ENCODE data around the gene NTN3. TPM values are rescaled to one million over a fixed set of nuclear protein-coding genes. Genes with fewer than 3 reads are reported as not detected.

Gene NTN3
- total and polyA plus RNA-seq, 12 donors = 0.16 to 1.5 (median 0.32) TPM; not detected in 3

DNA sequence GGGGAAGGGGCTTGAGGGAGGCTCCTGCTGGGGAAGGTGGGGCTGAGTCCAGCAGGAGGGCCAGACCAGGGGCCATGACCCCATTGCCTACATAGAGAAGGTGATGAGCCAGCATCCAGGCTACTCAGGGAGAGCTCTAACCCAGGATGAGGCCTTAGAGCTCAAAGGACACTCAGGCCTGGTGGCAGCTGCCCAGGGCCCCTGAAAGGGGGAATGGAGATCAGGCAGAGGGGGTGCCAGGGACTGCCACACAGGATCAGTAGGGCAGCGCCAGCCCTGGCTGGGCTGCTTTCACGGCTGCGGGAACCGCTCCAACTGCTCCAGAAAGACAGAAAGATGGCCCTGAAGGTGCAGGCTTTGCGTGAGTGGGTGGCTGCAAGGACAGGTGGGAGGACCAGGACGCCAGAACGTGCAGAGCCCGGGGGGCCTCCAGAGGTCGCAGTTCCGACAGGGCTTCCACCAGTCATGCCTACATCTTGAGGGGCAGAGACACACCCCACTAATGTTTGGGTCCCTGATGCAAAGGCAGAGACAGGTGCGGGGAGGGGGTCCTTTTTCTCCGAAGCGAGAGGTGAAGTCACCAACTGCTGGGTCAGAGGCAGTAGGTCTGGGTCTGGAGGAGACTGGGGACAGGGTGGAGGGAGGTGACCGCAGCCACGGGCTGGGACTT is 41.8 kb downstream of the NTN3 start:
- no peaks in the 10 kb centered on the region for H3K36me3 ChIP-seq (replicated peaks in 1 of 2)
- 21 to 34% (median 24%) methylated on average over 7 to 15 of the region's 15 CpGs for WGBS, 4 donors
- TF ChIP-seq POLR2A (IDR thresholded peaks at IDR 0.05) = no peak
- TF ChIP-seq CTCF (IDR thresholded peaks at IDR 0.05) = peak in 1 of 6 experiments; percentile 4
- peaks cover 29 to 46% of the 10 kb centered on the region in 2 donors for H3K4me1 ChIP-seq (replicated peaks in 1 of 2)
- intact Hi-C loops (cut with DNase I) = no loop called here
- DNase-seq = peak in 4 of 7 donors; percentile 53 to 75 (median 58)
- H3K4me3 ChIP-seq = peak overlapping the region in 2 of 4 donors; percentile 88 to 97
- no peaks in the 10 kb centered on the region for H3K9me3 ChIP-seq (replicated peaks in 1 of 3)
- peak overlapping the region; percentile 9 to 100 (median 99) for H3K27ac ChIP-seq
- no peaks in the 10 kb centered on the region for H3K27me3 ChIP-seq

GRCh38 chr16:2513405-2514332 is 42.6 kb downstream of the NTN3 start, which contains the start of gene ATP6V0C:
ATP6V0C (plus strand) TSS chr16:2513952; CDS start chr16:2514104, 152 bp downstream.
- peak within 1 kb of the TSS; percentile 87 to 100 (median 99) for H3K27ac ChIP-seq
- no peaks in the 10 kb centered on the region for H3K27me3 ChIP-seq
- WGBS, 4 donors = 1 to 5% (median 2%) methylated on average over 11 to 122 of the region's 122 CpGs
- H3K36me3 ChIP-seq (replicated peaks in 1 of 2) = no peaks in the 10 kb centered on the region
- DNase-seq = peak; percentile 93 to 97 (median 94)
- no peaks in the 10 kb centered on the region for H3K9me3 ChIP-seq (replicated peaks in 1 of 3)
- TF ChIP-seq POLR2A (IDR thresholded peaks at IDR 0.05) (peak; percentile 87 to 91), CTCF (IDR thresholded peaks at IDR 0.05) (peak in 1 of 6 experiments; percentile 11)
- H3K4me1 ChIP-seq (replicated peaks in 1 of 2) = peaks cover 37 to 54% of the 10 kb centered on the region in 2 donors
- intact Hi-C loops (cut with DNase I) = no loop called here
- H3K4me3 ChIP-seq = peak within 1 kb of the TSS; percentile 86 to 97 (median 92)

DNA sequence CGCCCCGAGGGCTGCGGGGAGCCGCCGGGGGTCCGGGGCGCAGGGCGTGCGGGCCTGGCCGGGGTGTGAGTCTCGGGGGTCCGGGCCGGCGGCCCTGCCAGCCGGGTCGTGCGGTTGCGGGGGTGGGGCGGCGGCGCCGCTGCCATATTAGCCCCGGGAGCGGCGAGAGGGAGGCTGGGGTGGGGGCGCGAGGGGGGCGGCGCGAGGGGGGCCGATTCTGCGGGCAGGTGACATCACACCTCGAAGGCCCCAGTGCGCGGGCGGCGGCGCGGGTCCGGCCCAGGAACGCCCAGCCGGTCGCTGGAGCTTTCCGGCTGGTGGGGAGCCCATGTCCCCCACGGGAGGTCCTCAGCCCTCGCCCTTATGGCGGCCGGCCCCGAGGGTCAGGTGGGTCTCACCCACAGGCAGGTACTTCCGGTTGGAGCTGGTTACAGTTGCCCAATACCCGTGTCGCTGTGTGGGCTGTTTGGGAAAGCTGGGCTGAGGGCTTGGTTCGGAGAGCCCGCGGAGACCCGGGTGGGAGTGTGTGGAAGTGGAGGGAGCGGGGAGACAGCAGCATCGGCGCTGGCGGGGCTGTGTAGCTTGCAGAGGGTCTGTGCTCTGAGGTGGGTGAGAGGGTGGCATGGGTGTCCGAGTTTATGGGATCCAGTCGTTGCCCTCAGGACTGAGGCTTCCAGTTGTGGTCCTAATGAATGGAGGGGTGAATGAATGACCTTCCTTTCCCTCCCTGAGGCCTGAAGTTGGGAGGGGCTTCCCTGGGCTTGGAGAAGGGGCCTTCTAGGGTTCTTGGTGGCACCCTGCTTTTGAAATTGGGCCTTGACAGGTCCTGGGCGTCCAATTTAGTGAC is 43.5 kb downstream of the NTN3 start:
- intact Hi-C loops (cut with DNase I) = no loop called here
- 0 to 1% (median 1%) methylated on average over 18 to 63 of the region's 63 CpGs; no CpG with 5 or more reads in 1 of the 4 donors for WGBS, 4 donors
- Histone ChIP-seq H3K4me3 (peak overlapping the region; percentile 86 to 97 (median 92)), H3K36me3 (replicated peaks in 1 of 2) (peaks cover 0 to 3% of the 10 kb centered on the region in 2 donors), H3K27me3 (no peaks in the 10 kb centered on the region), H3K27ac (peak overlapping the region; percentile 87 to 100 (median 99)), H3K9me3 (replicated peaks in 1 of 3) (no peaks in the 10 kb centered on the region), H3K4me1 (replicated peaks in 1 of 2) (peaks cover 45 to 63% of the 10 kb centered on the region in 2 donors)
- TF ChIP-seq POLR2A (IDR thresholded peaks at IDR 0.05) (no peak), CTCF (IDR thresholded peaks at IDR 0.05) (no peak)
- peak in 3 of 7 donors; percentile 55 to 61 (median 55) for DNase-seq
